Caki2 (cell line): ENCODE data around the gene MTURN. TPM values are rescaled to one million over a fixed set of nuclear protein-coding genes. Genes with fewer than 3 reads are reported as not detected.
A peak's percentile ranks its signal among the peaks of the same experiment; 100 is the strongest.

ENCODE experiments used
- DNase-seq: peaks from one replicate; pipeline ENCODE4 v3.0.0-alpha.2; 2015; ENCODE audit warnings: low read depth
- in situ Hi-C: cut with HindIII; loops from 2 replicates; pipeline ENCODE4 v1.10.0; 2016; ENCODE audit warnings: low sequenced_read_pairs, low pct_unique_long_range_greater_than_20kb, mixed read lengths
- total RNA-seq: library from RNA; depleted of rRNA; stranded (reverse); fragments of >200 nt; shearing (Covaris generic); gene quantifications from 2 replicates; pipeline ENCODE4 v1.2.3, GENCODE V29; 2014; ENCODE audit warnings: low replicate concordance

The MTURN gene
- total RNA-seq, 1 experiment from 2014 or later: 1.6 TPM

DNA sequence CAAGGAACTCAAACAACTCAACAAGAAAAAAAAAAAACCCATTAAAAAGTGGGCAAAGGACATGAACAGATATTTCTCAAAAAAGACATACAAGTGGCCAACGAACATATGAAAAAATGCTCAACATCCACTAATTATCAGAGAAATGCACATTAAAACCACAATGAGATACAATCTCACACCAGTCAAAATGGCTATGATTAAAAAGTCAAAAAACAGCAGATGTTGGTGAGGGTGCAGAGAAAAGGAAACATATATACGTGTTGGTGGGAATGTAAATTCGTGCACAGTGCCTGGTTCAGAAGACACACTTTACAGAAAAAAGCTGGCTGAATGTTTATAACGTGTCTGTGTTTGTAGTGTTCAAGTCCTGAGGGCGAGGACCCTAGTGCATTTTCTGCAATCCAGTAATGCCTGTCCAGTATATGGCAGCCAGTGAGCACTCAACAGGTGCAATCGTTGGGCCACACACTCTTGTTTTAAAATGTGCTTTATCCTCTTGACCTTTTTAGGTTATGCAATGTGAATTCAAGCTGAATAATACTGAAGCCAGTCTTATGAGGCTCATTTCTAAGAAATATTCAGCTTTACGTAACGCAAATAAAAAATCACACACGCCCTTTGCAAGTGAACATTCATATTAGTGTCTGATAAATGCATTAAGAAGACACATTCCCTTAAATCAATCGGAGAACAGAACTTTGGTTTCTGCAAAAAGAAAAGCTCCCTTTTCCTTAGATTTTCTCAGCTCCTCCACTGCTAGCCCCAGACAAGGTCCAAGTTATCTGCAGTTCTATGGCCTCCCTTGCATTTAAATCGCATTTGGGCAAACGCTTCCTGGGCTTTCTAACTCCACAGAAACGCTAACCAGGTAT lies 813 bp upstream of the MTURN start:
- no peak for DNase-seq
- in situ Hi-C loops: no loop called here

DNA sequence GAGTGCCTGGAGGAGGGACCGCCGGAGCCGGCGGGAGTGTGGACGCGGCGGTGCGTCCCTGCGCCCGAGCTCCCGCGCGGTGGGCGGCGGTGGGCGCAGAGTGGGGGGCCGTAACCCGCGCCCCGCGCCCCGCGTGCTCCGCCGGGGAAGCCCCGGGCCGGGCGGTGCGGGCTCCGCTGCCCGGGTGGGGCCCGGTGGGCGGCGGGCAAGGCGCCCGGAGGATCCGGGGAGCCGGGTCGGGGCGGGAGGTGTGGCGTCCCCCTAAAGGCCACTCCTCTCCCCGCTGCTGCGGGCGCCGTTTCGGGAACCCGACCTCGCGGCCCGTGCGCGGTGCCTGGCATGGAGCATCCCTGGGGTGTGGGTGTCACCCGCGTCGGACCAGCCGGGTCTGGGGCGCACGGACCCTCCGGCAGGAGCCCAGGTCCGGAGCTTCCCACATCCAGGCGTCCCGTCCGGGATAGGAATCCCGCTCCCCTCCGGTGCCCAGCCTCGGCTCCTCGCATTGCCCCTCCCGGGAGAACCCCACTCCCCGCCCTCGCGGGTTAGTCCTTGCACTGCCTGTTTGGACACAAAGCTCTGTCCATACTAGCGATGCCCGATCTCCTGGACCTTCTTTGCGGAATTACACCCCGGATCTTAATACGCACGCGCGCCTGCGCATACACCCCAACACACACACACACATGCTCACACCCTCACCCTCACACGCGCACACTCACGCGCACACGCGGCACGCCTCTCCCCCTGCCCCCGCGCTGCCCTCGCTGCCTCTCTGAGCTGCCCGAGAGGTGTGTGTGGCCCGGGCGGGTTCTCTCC lies 723 bp downstream of the MTURN start:
- in situ Hi-C loops: no loop called here
- DNase-seq: peak; percentile 69

DNA sequence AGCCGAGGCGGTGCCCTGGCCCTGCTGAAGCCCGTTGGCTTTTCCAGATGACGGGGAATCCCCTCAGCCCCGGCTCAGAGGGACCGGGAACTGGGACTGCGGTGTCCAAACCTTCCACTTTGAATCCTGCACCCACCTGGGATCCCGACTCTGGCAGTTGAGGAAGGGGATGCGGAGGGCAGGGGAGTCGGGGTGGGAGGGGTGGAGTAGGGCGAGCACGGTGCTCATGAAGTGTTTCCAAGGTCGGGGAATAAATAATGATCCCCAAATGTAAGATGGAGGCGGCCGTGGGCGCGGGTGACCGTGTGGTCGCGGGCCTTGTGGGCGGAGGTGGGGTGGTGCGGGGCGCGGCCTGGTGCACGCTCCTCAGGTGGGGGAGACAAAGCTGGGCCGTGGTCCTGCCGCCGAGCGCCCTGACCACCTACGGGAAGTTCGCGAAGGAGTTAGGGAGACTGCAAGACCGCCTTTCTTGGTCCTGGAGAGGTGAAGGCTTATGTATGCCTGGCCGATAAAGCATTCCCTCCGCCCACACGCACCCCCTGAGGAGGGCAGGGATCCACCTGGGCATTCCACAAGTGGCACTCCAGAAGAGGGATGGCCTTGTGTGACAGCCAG lies 1.4 kb downstream of the MTURN start:
- DNase-seq: no peak
- in situ Hi-C loops: no loop called here

- no peak for DNase-seq
- in situ Hi-C loops: no loop called here
Measured at GRCh38 chr7:30136743-30137485, 2.1 kb downstream of the MTURN start.

GRCh38 chr7:30139836-30140384 lies 5.1 kb downstream of the MTURN start:
- in situ Hi-C loops: no loop called here

DNA sequence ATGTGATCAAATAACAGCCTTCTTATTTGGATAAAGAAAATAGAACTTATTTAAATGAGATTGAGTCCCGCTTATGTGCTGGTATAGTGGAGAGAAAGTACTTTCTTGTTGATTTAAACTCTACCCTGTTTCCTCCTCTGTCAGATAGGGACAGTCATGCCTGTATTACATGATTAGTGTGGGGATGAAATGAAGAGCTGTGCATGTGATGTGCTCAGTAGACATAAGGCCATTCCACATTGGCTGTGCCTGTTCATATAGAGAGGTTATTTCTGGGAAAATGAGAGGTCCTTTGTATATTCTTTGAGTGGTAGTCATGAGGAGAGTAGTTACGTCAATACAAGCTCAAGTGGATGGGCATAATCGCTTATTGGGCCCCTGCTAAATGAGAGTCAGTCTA lies 5.7 kb downstream of the MTURN start:
- in situ Hi-C loops: no loop called here

More at GRCh38 chr7:30139836-30140384, 5.1 kb downstream of the MTURN start:
- DNase-seq: no peak

GRCh38 chr7:30142710-30143109 lies 7.9 kb downstream of the MTURN start:
- peak; percentile 35 for DNase-seq
- in situ Hi-C loops: no loop called here

More for the DNA sequence above, 5.7 kb downstream of the MTURN start:
- DNase-seq: no peak

GRCh38 chr7:30143748-30144251 lies 9.0 kb downstream of the MTURN start:
- in situ Hi-C loops: no loop called here
- peak; percentile 18 for DNase-seq

GRCh38 chr7:30144657-30145306 lies 10.0 kb downstream of the MTURN start:
- no peak for DNase-seq
- in situ Hi-C loops: no loop called here

- in situ Hi-C loops: no loop called here
- no peak for DNase-seq
Measured at GRCh38 chr7:30145426-30145970, 10.7 kb downstream of the MTURN start.

- in situ Hi-C loops: no loop called here
- no peak for DNase-seq
Measured at GRCh38 chr7:30146127-30146612, 11.4 kb downstream of the MTURN start.

- in situ Hi-C loops: no loop called here
- no peak for DNase-seq
Measured at GRCh38 chr7:30147223-30147622, 12.4 kb downstream of the MTURN start.

DNA sequence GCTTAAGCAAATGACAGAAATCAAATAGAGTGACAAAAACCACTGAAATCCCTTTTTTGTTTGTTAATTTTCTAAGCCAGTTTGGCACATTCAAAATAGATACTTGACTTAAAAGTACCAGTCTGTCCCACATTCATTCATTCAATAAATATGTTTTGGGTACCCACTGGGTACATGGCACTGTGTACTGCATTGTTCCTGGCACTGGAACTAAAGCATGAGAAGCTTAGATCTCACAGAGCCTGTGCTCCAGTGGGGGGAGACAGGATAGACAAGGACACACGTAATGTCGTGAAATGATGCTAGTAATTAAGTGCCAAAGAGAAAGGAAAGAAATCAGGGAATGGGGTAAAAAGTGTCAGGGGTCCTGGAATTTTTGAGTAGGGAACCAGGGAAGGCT lies 13.0 kb downstream of the MTURN start:
- in situ Hi-C loops: no loop called here
- no peak for DNase-seq

- in situ Hi-C loops: no loop called here
Measured at GRCh38 chr7:30148426-30148825, 13.6 kb downstream of the MTURN start.

GRCh38 chr7:30148951-30149459 lies 14.2 kb downstream of the MTURN start:
- in situ Hi-C loops: no loop called here
- no peak for DNase-seq

More at GRCh38 chr7:30148426-30148825, 13.6 kb downstream of the MTURN start:
- DNase-seq: no peak

DNA sequence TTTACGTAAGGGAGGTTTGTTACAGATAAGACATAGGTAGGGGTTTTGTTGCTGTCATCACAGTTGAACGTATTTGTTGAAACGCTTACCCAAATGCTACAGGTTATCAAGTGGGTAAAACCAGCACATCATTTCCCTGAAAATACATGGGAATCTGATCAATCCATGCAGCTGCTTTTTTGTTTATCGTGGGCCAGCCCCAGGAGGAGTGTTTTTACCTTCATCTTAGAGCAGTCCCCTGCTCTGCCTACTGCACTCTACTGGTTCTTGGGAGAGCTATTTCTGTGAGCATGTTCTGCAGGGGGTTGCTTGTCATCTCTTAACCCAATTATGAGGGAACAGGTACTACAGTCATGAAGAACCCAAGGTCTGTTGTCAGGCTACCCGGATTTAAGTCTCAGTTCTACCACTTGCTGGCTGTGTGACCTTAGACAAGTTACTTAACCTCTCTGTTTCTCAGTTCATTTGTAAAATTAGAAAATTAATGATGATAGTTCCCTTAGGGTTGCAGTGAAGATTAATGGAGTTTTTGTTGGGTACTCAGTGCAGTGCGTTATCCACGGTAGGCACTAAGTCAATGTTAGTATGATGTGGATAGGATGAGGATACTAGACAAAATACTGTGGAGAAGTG lies 15.0 kb downstream of the MTURN start:
- DNase-seq: no peak
- in situ Hi-C loops: no loop called here
